ENCODE data around the gene DGKB.

Gene DGKB

DNA sequence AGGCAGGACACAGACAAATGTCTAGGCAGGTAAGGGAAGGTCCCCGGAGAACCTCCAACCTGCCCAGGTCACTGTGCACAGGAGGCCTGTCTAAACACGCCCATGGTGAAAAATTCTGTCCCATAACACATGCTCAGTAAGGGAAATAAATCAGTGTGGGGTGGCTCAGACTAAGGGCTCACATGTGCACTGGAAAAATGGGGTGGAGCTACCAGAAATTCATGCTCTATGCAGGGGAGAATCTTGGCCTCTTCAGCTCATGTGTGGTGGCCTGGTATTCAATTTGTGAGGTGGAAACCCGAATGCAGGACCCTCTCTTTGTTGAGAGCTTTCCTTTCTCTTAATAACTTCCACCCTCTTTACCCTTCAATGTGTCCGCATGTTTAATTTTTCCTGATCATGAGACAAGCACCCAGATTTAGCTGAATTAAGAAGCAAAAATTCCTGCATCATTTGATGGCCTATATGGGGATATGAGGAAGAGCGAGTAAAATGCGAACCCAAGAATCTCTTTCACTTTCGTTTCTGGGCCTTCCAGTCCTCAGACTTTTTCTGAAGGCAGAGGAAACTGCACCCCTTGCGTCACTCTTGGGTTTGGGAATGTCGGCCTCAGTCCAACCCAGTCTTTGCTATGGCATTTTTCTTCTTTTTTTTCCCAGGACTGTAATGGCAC, 163.2 kb downstream of the DGKB start:
- no peak overlapping the region for H3K27ac Mint-ChIP-seq
- no peaks in the 10 kb centered on the region for H3K36me3 Mint-ChIP-seq
- peaks cover 14% of the 10 kb centered on the region for H3K9me3 Mint-ChIP-seq (ENCODE audit: low read depth)
- no peaks in the 10 kb centered on the region for H3K27me3 Mint-ChIP-seq
- no peaks in the 10 kb centered on the region for H3K4me1 Mint-ChIP-seq (ENCODE audit: low read depth)
- no peak overlapping the region for H3K4me3 Mint-ChIP-seq

DNA sequence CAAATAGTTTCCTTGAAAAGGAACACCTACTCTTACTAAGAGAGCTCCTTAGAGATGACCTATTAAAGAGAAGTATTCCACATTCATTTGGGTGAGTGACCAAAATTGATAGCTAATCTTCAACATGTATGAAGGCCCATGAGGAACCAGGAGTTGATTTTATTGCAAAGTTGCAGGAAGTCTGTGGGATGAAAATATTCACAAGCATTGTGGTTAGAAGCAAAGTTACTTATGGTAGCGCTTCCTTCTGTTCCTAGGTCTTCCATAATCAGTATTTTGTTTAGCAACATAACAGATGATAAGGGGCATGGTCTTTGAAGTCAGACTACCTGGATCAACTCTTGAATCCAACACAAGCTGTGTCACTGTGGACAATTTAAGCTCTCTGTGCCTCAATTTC, 164.5 kb downstream of the DGKB start:
- Mint-ChIP-seq H3K4me3 (no peak overlapping the region), H3K4me1 (ENCODE audit: low read depth) (no peaks in the 10 kb centered on the region), H3K27me3 (no peaks in the 10 kb centered on the region), H3K9me3 (ENCODE audit: low read depth) (peaks cover 4% of the 10 kb centered on the region), H3K36me3 (no peaks in the 10 kb centered on the region), H3K27ac (no peak overlapping the region)

DNA sequence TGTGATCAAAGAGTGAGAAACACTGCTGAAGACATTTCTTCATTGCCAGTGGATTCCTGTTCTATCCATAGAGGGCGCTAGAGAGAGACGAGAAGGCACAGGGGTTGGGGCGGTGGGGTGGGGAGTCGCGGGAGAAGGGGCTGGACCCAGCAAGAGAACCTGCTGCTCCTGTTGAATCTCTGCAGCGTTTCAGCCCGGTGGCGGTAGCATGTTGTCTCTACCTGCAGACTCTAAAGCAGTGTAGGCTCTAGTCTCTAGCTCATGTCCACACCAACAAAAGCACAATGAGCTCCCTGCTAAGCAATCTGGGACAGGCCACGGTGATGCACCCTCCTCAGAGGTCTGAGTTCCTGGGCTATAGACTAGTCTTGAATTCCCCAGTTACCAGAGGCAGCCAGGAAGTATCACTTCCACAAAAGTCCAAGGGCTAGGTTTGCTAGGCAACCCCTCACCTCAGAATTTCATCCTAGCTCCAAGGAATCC, 167.7 kb downstream of the DGKB start:
- no peaks in the 10 kb centered on the region for H3K36me3 Mint-ChIP-seq
- H3K27me3 Mint-ChIP-seq = no peaks in the 10 kb centered on the region
- H3K4me3 Mint-ChIP-seq = no peak overlapping the region
- H3K9me3 Mint-ChIP-seq (ENCODE audit: low read depth) = no peaks in the 10 kb centered on the region
- H3K4me1 Mint-ChIP-seq (ENCODE audit: low read depth) = no peaks in the 10 kb centered on the region
- H3K27ac Mint-ChIP-seq = no peak overlapping the region

DNA sequence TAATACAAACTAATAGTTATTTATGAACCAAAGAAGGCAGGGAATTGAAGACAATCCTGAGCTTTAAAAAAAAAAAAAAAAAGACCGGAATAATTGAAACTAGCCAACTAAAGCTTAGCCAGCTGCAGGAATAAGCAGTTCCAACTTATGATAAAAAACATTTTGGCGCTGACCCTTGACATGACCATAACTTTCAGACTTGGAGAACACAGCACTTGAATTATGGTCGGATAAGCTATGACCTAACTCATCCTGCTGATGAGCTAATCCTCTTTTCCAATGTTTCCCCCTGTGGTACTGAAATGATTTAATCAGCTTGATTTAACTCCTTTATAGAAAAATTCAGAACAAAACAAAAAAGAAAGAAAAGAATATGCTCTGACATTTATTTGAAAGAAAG, 181.8 kb downstream of the DGKB start:
- Mint-ChIP-seq H3K9me3 (ENCODE audit: low read depth) (peaks cover 4% of the 10 kb centered on the region), H3K27me3 (peaks cover 1% of the 10 kb centered on the region), H3K4me3 (no peak overlapping the region), H3K4me1 (ENCODE audit: low read depth) (no peaks in the 10 kb centered on the region), H3K36me3 (no peaks in the 10 kb centered on the region), H3K27ac (no peak overlapping the region)

DNA sequence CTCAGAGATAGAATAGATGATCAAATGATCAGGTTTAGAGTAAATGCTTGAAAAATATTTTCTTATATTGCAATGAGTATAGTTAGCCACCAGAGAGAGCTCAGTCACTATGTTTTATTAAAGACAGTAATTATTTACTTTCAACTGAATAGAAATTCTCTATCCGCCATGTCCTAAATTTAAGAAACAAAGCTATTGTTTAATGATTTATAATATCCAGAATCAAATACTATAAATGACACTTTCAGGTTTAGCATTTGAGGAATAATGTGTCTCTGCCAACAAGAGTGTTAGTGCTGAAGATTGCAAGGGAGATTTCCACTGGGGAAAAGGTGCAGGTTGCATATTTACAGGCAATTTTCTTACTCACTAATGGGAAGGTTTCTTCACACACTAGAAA, 184.7 kb downstream of the DGKB start:
- no peaks in the 10 kb centered on the region for H3K27me3 Mint-ChIP-seq
- H3K4me1 Mint-ChIP-seq (ENCODE audit: low read depth) = no peaks in the 10 kb centered on the region
- H3K4me3 Mint-ChIP-seq = no peak overlapping the region
- no peaks in the 10 kb centered on the region for H3K36me3 Mint-ChIP-seq
- H3K9me3 Mint-ChIP-seq (ENCODE audit: low read depth) = peaks cover 4% of the 10 kb centered on the region
- H3K27ac Mint-ChIP-seq = no peak overlapping the region

DNA sequence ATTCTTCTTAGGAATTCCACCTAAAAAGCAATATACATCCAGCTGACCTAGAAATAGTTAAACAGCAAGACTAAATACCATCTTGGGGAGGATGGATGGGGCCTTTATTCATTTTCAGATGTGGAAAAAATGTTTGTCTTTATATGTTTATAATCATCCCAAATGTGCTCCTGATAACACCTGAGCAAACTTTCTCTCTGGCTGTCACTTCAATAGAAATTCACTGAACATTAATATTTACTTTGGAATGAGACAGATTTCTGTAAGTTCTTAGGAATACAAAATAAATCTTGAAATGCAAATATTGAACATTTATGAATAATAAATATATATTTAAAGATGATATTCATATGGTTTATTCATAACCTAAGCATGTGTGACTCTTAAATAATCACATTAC, 185.4 kb downstream of the DGKB start:
- Mint-ChIP-seq H3K27me3 (no peaks in the 10 kb centered on the region), H3K9me3 (ENCODE audit: low read depth) (peaks cover 4% of the 10 kb centered on the region)

DNA sequence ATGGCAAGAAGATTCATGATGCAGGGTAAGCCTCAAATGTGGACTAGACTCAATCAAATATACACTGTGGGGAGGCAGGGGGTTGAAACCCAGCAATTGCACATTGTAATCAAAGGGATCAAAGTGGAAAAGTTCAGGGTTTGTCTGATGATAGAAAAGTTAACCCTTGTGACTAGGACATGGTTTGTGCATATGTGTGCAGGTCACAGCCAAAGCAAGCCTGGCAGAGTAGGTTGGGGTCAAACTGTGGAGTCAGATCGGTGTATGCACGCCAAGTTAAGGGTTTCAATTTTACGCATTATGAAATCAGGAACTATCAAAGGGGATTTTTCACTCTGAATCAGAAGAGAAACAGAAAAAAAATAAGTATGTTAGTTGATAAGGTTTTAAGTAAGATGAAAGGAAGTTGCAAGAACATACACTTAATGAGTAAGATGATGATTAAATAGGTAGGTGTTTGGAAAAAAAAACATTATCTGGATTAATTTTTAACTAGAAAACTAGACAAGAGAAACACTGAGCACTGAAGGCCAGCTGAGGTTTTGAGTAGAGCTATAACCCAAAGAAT, 188.3 kb downstream of the DGKB start:
- Mint-ChIP-seq H3K27me3 (no peaks in the 10 kb centered on the region), H3K4me3 (no peak overlapping the region), H3K27ac (no peak overlapping the region), H3K36me3 (no peaks in the 10 kb centered on the region), H3K4me1 (ENCODE audit: low read depth) (no peaks in the 10 kb centered on the region), H3K9me3 (ENCODE audit: low read depth) (peaks cover 4% of the 10 kb centered on the region)

More for the DNA sequence above, 185.4 kb downstream of the DGKB start:
- Mint-ChIP-seq H3K4me1 (ENCODE audit: low read depth) (no peaks in the 10 kb centered on the region), H3K4me3 (no peak overlapping the region), H3K36me3 (no peaks in the 10 kb centered on the region), H3K27ac (no peak overlapping the region)

DNA sequence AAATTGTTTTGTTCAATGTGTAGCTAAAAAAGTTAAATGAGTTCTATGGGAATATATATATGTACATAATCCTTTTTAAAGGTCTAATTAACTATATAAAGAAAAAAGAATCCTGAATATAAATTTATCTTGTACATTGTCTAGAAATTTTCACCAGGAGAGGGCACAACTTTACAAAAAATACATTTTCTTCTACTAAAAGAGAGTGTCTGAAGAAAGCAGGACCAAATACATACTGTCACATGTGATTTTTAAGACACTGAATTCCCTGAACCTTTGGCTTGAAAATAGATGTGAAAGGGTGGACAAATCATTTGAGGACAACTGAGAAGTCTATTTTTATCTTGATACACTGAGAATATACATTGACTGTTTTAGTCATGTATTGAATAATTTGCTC, 204.3 kb downstream of the DGKB start:
- Mint-ChIP-seq H3K9me3 (ENCODE audit: low read depth) (no peaks in the 10 kb centered on the region), H3K27ac (no peak overlapping the region), H3K36me3 (no peaks in the 10 kb centered on the region), H3K27me3 (no peaks in the 10 kb centered on the region), H3K4me1 (ENCODE audit: low read depth) (no peaks in the 10 kb centered on the region), H3K4me3 (no peak overlapping the region)

DNA sequence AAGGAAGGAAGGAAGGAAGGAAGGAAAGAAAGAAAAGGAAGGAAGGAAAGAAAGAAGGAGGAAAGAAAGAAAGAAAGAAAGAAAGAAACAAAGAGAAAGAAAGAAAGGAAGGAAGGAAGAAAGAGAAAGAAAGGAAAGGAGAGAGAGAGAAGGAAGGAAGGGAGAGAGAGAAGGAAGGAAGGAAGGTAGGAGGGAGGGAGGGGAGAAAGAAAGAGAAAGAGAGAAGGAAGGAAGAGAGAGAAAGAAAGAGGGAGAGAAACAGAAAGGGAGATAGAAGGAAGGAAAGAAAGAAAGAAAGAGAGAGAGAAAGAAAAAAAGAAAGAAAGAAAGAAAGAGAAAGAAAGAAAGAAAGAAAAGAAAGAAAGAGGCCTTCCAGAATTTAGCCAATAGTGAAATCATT, 204.9 kb downstream of the DGKB start:
- Mint-ChIP-seq H3K9me3 (ENCODE audit: low read depth) (no peaks in the 10 kb centered on the region), H3K27ac (no peak overlapping the region), H3K36me3 (no peaks in the 10 kb centered on the region), H3K4me1 (ENCODE audit: low read depth) (no peaks in the 10 kb centered on the region), H3K4me3 (no peak overlapping the region), H3K27me3 (no peaks in the 10 kb centered on the region)

DNA sequence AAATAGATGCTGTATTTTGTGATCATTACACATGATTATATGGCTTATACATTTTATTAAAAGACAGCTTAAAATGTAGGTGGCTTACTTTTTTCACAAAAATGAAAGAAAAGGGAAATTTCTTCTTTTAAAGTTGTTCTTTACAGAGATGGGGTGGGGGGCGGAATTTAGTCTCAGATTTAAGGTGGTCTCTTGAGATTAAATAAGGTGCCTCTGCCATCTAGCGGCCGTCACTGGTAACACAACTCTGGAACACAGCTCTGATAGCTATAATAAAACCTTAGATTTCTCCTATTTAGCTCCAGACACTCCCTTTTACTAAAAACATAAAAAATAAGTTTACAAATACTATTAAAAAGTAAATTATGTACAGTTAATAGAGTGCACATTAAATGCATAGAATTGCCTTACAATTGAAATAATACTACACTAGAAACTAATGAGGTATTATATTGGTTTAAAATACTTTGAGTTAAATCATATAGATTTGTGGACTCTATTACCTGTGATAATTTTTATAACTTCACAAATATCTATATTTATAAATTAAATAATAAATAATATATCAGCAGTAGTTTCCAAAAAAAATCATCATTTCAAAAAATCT, 210.9 kb downstream of the DGKB start:
- Mint-ChIP-seq H3K36me3 (no peaks in the 10 kb centered on the region), H3K4me3 (no peak overlapping the region), H3K4me1 (ENCODE audit: low read depth) (no peaks in the 10 kb centered on the region), H3K27ac (no peak overlapping the region), H3K9me3 (ENCODE audit: low read depth) (no peaks in the 10 kb centered on the region), H3K27me3 (peaks cover 1% of the 10 kb centered on the region)

DNA sequence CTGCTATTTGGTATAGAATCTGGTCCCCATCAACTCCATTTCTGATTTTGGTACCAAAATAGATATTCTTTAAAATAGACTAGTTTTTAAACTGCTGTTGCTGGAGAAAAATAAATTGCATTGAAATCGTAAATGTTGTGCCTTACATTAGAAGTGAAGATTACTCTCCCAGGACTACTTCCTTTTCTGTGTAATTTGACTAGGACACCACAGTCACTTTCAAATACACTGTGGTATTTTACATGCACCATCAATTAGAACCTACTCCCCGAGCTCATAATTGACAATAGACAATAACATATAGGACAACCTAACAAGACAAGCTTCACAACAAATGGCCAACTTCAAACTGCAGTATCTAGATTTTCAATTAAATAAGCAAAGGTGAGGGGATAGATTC, 211.5 kb downstream of the DGKB start:
- no peaks in the 10 kb centered on the region for H3K36me3 Mint-ChIP-seq
- no peaks in the 10 kb centered on the region for H3K4me1 Mint-ChIP-seq (ENCODE audit: low read depth)
- no peaks in the 10 kb centered on the region for H3K9me3 Mint-ChIP-seq (ENCODE audit: low read depth)
- H3K27me3 Mint-ChIP-seq = peaks cover 1% of the 10 kb centered on the region
- no peak overlapping the region for H3K27ac Mint-ChIP-seq
- H3K4me3 Mint-ChIP-seq = no peak overlapping the region

DNA sequence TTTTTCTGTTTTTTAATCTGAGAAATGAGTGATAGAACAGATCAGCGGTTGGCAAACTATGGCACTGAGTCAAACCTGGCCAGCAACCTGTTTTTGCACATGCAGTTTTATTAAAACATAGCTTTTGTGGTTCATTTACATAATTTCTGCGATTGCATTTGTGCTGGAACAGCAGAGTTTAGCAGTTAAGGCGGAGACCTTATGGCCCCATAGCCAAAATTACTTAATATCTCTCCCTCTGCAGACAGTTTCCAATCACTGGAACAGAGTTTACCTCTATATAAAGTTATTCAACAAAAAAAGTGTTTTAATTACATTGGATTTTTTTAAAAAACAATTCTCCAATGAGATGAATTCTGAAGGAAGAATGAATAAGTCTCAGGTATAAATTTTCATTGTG, 212.1 kb downstream of the DGKB start:
- H3K4me3 Mint-ChIP-seq = no peak overlapping the region
- H3K4me1 Mint-ChIP-seq (ENCODE audit: low read depth) = no peaks in the 10 kb centered on the region
- no peaks in the 10 kb centered on the region for H3K9me3 Mint-ChIP-seq (ENCODE audit: low read depth)
- H3K27me3 Mint-ChIP-seq = peaks cover 1% of the 10 kb centered on the region
- no peaks in the 10 kb centered on the region for H3K36me3 Mint-ChIP-seq
- H3K27ac Mint-ChIP-seq = no peak overlapping the region

DNA sequence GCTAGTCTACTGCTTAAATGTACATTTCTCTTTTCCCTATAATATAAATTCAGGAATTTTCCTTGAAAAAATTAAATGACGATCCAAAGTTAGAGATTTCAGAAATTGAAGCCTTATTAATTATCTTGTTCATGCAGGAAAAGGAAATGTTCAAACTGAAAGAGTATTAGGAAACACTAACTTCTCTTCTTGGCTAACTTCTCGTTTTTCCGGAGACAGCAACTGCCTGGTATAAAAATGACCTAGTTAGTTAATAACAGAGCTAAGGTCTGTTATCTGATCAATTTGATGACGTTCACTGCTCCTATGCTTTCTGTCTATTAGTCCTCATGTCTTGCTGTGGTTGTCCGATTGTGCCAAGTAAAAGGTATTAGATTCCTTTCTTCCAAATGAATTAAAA, 212.5 kb downstream of the DGKB start:
- Mint-ChIP-seq H3K4me1 (ENCODE audit: low read depth) (no peaks in the 10 kb centered on the region), H3K9me3 (ENCODE audit: low read depth) (no peaks in the 10 kb centered on the region), H3K4me3 (no peak overlapping the region), H3K27me3 (peaks cover 1% of the 10 kb centered on the region), H3K36me3 (no peaks in the 10 kb centered on the region), H3K27ac (no peak overlapping the region)

DNA sequence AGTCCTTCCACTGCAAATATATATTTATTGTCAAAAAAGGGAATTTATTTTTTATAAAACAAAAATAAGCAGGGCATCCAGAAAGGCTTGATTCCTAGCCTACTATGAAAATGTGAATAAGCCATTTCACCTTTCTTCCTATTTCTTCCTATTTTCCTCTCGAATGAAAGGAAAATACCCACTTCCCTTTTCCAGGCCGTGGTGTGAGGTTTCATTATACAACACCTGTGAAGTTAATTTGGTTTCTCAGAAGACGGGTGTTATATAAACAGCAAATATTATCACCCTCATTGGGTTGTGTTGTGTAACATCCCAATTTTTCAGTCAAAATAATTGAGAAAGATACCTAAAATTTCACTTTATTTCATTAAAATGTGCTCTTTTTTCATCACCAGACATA, 214.3 kb downstream of the DGKB start:
- Mint-ChIP-seq H3K4me3 (no peak overlapping the region), H3K4me1 (ENCODE audit: low read depth) (no peaks in the 10 kb centered on the region), H3K27ac (no peak overlapping the region), H3K27me3 (peaks cover 1% of the 10 kb centered on the region), H3K36me3 (no peaks in the 10 kb centered on the region), H3K9me3 (ENCODE audit: low read depth) (no peaks in the 10 kb centered on the region)

DNA sequence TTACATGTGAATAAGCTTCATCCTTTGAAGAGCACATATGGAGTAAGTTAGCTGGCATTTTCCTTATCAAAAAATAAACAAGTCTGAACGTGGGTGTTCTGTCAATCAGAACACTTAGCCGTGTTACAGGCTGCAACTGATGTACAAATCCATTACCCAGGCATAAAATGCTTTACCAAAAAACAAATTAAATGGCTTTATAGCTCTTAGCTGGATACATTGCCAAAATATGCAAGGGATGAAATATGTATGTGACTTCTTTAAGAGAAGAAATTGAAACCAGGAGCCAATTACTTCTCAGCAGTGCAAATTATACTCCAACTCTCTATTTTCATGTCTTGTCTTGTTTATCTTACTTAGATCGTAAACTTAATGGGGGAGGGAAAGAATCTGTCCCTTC, 214.8 kb downstream of the DGKB start:
- H3K4me1 Mint-ChIP-seq (ENCODE audit: low read depth) = no peaks in the 10 kb centered on the region
- peaks cover 1% of the 10 kb centered on the region for H3K27me3 Mint-ChIP-seq
- H3K9me3 Mint-ChIP-seq (ENCODE audit: low read depth) = no peaks in the 10 kb centered on the region
- no peak overlapping the region for H3K27ac Mint-ChIP-seq
- H3K36me3 Mint-ChIP-seq = no peaks in the 10 kb centered on the region
- H3K4me3 Mint-ChIP-seq = no peak overlapping the region

DNA sequence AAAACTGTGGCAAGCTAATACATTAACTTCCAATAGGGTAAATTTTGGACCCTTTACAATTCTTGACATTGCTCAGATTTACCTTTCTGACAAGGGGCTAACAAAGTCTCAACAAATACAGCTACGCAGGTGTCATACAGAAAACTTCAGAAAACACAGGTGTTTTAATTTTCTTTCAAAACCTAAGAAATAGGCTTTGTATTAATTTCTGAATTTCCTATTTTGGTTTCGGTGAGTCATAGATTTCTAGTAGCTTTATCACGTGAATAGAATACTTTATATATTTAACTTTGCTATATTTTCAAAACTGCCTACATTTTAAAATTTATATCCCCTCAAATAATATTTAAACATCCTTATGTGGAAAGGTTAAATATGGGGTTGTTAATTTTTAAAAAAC, 215.3 kb downstream of the DGKB start:
- Mint-ChIP-seq H3K4me3 (no peak overlapping the region), H3K4me1 (ENCODE audit: low read depth) (no peaks in the 10 kb centered on the region), H3K36me3 (no peaks in the 10 kb centered on the region), H3K9me3 (ENCODE audit: low read depth) (no peaks in the 10 kb centered on the region), H3K27me3 (peaks cover 1% of the 10 kb centered on the region), H3K27ac (no peak overlapping the region)
